Glomerular visceral epithelial cell (primary cell): ENCODE results near the gene OSER1.
"Not testable (repeated sequence)": the region's sequence is repeated elsewhere in the genome, so short reads cannot be mapped to it uniquely, and the experiment has no call there.

Source experiments
- DNase-seq: peaks from one replicate; pipeline ENCODE4 v3.0.0-alpha.2; 2016; ENCODE audit errors: extremely low spot score

Gene OSER1

GRCh38 chr20:44200983-44201382, 9.6 kb downstream of the OSER1 start:
- DNase-seq = no peak

DNA sequence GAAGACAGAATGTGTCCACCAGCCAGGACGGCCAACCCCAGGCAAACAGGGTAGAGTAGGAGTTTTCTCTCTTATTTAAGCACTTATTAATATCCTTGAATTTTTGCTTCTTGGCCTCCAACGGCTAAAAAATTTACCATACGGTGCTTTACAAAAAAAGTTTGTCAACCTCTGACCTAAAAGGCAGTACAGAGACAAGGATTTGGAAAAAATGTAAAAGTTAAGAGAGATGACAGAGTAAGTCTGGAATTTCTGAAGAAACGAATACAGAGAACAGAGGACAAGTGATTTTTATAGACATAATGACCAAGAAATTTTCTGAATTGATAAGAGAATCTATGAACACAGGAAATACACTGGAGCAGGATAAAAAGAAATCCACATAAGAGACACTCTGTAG, 10.2 kb downstream of the OSER1 start:
- no peak for DNase-seq

GRCh38 chr20:44199877-44200276, 10.7 kb downstream of the OSER1 start:
- no peak for DNase-seq

GRCh38 chr20:44198872-44199271, 11.7 kb downstream of the OSER1 start:
- DNase-seq = no peak

GRCh38 chr20:44196271-44196670, 14.3 kb downstream of the OSER1 start:
- no peak for DNase-seq

GRCh38 chr20:44195605-44196004, 15.0 kb downstream of the OSER1 start:
- no peak for DNase-seq

DNA sequence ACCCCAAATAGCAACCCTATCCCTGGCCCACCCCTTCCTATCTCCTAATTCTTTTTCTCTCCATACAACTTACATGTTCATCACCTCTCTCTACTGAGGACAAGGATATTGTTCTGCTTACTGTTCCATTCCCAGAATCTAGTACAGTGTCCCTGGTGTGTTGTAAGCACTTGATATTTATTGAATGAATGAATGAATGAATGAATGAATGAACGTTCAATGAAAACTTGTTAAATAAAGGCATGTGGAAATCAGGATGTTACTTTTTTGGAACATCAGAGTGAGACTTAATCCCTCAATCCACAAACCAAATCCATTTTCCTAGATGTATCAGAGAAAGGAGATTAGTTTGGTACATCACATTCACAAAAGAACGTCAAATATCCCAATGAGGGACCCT, 16.8 kb downstream of the OSER1 start:
- DNase-seq = no peak

DNA sequence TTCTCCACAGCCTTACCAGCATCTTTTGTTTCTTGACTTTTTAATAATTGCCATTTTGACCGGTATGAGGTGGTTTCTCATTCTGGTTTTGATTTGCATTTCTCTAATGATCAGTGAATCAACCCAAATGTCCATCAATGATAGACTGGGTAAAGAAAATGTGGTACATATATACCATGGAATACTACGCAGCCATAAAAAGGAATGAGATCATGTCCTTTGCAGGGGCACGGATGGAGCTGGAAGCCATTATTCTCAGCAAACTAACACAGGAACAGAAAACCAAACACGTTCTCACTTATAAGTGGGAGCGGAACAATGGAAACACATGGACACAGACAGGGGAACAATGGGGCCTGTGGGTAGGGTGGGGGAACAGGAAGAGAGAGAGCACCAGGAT, 18.9 kb downstream of the OSER1 start:
- not testable (repeated sequence) for DNase-seq

DNA sequence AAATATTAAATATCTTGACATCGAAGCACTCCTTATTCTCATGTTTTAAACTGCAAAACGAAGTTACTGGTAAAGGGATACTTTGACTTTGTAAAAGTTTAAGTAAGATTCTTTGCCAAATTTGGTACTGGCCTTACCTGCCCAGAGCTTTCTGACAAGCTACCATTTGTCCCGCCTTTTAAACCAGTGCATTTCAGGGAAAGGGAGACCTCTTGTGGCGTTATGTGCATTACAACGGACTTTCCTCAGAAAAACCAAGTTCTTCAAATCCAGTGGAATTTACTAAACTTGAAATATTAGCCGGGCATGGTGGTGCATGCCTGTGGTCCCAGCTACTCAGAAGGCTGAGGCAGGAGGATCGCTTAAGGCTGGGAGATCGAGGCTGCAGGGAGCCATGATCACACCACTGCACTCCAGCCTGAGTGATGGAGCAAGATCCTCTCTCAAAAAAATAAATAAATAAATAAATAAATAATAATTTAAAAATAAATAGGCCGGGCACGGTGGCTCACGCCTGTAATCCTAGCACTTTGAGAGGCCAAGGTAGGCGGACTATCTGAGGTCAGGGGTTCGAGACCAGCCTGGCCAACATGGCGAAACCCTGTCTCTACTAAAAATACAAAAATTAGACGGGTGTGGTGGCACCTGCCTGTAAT, 20.2 kb downstream of the OSER1 start:
- peak; percentile 84 for DNase-seq

DNA sequence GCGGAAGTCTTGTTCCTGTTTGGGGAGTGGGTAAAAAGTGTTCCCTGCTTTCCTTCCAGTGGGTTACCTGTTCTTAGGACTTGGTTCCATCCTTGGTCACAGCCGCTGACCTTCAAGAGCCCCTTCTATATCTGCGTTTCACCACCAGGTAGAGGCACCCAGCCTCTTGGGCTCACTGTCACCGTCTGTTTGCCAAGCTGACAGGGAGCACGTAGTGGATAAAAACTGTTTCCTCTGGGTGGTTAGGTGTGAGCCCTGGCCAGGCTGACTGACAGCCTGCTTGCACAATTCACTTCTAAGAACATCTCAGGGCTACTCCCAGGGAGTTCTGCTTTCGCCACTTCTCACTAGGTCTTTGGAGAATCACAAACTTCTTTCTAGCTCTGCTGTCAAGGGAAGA, 21.8 kb downstream of the OSER1 start:
- DNase-seq = no peak

GRCh38 chr20:44187772-44188709, 22.5 kb downstream of the OSER1 start:
- peak; percentile 54 for DNase-seq

DNA sequence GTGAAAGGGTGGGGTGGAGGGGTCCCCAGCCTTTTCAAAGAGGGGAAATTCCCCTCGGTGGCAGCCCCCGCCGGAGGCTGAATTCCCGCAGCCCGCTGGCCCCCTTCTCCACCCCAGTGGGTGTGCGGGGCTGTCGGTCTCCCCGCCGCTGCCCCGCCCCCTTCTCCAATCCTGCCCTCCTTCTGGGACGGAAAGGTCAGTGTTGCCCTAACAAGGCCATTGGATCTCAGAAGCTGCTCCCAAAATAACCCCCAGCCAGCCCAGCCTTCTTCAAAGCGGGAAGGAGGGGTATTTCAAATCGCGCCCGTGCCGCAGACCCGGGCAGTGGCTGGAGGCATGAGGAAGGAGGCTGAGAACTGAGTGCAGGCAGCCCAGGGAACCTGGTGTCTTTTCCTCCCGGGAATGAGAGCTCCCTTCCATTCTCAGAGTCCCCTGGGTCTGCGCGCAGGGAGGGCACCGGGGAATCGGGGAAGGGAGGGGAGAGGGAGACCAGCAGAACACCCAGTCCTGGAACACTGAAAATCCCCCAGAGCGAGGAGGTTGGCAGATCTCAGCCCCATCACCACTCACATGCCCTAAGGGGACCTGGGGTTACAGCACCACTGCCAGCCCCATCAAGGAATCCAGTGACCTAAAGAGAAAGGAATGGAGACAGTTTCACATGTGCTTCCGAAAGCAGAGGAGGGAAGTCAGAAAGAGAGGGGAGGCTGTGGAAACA, 23.4 kb downstream of the OSER1 start, which contains the start of gene JPH2:
Gene JPH2 (minus strand): TSS at position 135 of the 718 bp plus-strand sequence. CDS start 483 bp downstream, outside the sequence.
- peak; percentile 83 for DNase-seq

DNA sequence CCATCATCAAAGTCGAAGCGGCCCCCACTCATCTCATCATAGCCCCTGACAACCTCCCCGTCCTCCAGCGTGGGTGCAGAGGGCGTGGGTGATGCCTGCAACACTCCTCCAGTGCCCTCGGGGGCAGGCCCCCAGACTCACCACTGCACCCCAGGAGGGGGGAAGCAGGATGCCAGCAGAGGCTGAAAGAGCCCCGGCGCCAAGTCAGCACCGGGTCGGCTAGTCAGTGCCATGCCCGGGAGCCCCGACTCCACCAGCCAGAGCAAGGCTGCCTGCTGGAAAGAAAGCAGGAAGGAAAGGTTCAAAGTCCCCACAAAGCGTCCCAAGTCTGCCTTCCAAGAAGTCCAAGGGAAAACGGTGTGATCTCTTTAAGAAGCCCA, 23.9 kb downstream of the OSER1 start:
- no peak for DNase-seq

GRCh38 chr20:44186201-44186600, 24.4 kb downstream of the OSER1 start:
- DNase-seq = no peak

DNA sequence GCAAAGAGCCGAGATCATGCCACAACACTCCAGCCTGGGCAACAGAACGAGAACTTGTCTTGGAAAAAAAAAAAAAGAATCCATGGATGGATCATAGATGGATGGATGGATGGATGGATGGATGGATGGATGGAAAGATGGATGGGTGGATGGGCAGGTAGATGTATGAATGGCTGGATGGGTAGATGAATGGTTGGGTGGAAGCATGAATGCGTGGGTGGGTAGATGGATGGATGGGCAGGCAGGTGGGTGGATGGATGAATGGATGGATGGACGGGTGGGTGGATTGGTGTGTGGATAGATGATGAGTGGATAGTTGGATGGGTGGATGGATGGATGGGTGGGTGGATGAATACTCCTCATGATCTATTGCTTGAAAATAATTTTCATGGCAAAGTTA, 25.0 kb downstream of the OSER1 start:
- DNase-seq = no peak

DNA sequence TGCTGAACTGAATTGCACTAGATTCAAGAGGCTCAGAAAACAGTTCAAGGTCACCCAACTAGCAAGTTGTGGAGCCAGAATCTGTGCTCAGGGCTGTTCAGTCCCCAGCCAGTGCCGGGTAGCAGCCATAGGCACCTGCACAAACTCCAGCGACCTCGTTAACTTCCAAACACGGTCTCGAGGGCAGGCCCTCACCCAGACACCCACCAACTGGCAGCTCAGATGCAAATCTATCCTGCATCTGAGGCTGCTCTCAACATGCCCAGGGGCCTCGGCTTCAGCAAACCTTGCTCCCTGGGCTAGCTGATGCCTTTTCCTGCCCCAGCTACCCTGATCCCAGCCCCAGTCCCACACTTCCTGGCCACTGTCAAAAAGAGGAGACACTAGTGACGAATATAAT, 27.3 kb downstream of the OSER1 start:
- no peak for DNase-seq

- DNase-seq = no peak
Measured at GRCh38 chr20:44182863-44183262, 27.7 kb downstream of the OSER1 start.

GRCh38 chr20:44182135-44182765, 28.3 kb downstream of the OSER1 start:
- DNase-seq = no peak

DNA sequence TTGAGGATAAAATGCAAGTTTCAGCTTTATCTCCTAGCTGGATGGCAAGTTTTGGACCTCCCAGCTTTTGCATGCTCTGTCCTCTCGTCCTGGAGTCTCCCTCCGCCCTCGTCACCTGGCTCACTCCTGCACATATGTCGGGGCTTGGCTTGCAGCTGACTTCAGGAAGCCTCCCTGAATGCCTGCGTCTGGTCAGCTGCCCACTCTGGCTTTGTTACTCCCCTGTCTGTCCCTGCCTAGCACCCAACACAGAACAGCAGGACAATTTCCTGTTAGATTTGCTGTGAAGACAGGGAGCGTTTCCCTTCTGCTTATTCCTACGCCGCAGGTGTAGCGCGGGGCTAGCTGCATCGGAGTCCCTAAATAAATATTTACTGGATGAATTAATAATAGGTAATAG, 29.0 kb downstream of the OSER1 start:
- DNase-seq = no peak

DNA sequence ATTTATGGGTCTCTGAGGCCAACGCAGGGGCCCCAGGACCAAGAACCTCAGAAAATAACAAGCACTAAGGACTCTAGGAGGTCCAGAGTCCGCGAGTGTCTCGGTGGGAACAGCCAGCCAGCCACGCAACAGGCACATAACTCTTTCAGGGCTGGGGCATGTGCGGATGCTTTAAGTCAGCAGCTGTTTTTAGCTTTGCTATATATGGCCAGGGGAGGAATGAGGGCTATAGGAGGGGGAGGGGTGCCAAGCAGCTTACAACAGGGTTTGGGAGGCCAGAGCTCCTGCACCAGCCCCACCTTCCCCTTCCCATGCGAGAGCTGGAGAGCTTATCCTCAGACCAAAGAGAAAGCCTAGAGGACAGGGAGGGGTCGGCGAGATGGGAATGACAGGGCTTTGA, 29.8 kb downstream of the OSER1 start:
- no peak for DNase-seq

DNA sequence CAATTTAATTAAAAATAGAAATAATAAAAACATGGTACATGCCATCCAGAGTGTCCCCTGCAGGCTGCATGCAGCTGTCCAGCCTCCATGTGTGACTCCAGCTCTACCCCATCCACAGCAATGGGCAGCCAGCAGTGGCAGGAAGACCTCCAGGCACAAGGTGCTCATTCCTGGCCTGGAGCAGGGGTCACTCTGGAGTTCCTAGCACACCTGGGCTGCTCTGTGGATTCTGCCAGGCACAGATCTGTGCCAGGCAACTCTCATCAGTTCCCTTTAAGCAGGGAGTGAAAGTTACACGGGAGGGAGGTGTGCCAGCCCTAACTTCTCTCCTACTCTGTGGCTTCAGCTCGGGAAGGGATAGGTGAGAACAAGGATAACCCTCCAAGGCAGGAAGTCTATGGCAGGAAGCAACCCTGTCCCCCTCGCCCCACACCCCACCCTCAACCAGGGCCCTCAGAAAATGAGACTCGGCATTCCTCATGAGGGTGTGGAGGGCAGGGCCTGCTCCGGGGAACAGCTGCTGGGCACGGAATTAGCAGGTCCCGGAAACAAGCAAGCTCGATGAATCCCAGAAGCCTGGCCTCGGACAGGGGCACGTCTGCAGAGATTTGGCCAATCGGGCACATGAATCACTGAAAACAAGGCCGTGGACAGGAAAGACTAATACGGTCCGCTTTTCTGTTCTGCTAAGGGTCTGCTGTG, 33.6 kb downstream of the OSER1 start:
- no peak for DNase-seq
